A549 (cell line): ENCODE measurements around the gene DIS3. TPM values are rescaled to one million over a fixed set of nuclear protein-coding genes. Genes with fewer than 3 reads are reported as not detected.

Experiments
- ATAC-seq, 2 experiments: fragments of 200-7000 bp in 1 of 2; fragments of >200 bp in 1 of 2; cut with Nextera tagmentation in 1 of 2; cut with Tn5 transposase in 1 of 2; 3 replicates each; pipeline versions ENCODE4 v1.8.0 to v1.9.1; 2018 to 2020; ENCODE audit warnings: mild to moderate bottlenecking in 1 of 2, moderate library complexity in 1 of 2
- CTCF ChIA-PET: fragments of 300-600 bp; sonication (Branson Sonifier 250); formaldehyde crosslinking; extraction: SDS; loops from one replicate; lab custom pipeline; 2021; ENCODE audit warnings: antibody characterized with exemption, inconsistent platforms; lab: Yijun Ruan, JAX
- POLR2A ChIA-PET: fragments of 350-600 bp; formaldehyde crosslinking; extraction: SDS; loops from one replicate; lab custom pipeline; 2021; ENCODE audit warnings: antibody characterized with exemption, inconsistent platforms; lab: Yijun Ruan, JAX
- DNase-seq, 2 experiments: peaks; one replicate each; pipeline versions ENCODE4 v3.0.0 to v3.0.0-alpha.2; 2011 to 2016; ENCODE audit warnings: low read depth in 1 of 2, low spot score in 1 of 2
- FAIRE-seq: peaks from 2 replicates; lab custom pipeline; 2011; peaks lifted over from hg19 to GRCh38; lab: Jason Lieb, UNC
- H3K27ac ChIP-seq, 2 experiments: fragments of >200 bp; sonication (Bioruptor Twin); formaldehyde crosslinking; 3 replicates each; pipeline ENCODE4 v1.5.1; 2016 to 2017
- H3K4me1 ChIP-seq: fragments of >200 bp; sonication (Bioruptor Twin); formaldehyde crosslinking; 3 replicates; pipeline ENCODE4 v1.6.1; 2016
- H3K4me2 ChIP-seq: fragments of >200 bp; sonication (Bioruptor Twin); formaldehyde crosslinking; 3 replicates; pipeline ENCODE4 v1.6.1; 2016
- H3K4me3 ChIP-seq: fragments of >200 bp; sonication (Bioruptor Twin); formaldehyde crosslinking; 3 replicates; pipeline ENCODE4 v1.5.1; 2016
- H3K9me3 ChIP-seq: fragments of >200 bp; sonication (Bioruptor Twin); formaldehyde crosslinking; 3 replicates; pipeline ENCODE4 v1.6.1; 2016
- ATOH8 ChIP-seq: fragments of 250-450 bp; sonication (Bioruptor Pico); IDR thresholded peaks from 2 replicates; pipeline ENCODE4 v1.5.0; 2020; ENCODE audit warnings: low read depth, mild to moderate bottlenecking, moderate library complexity
- BHLHE40 ChIP-seq: IDR thresholded peaks from 2 replicates; pipeline ENCODE4 v1.6.1; 2012; ENCODE audit warnings: low read depth, low read length, inconsistent platforms
- CBX8 ChIP-seq: fragments of 200-600 bp; sonication (generic); IDR thresholded peaks from 2 replicates; pipeline ENCODE4 v1.6.1; 2016
- CHD4 ChIP-seq: fragments of 200-600 bp; sonication (generic); IDR thresholded peaks from 2 replicates; pipeline ENCODE4 v1.6.1; 2016; ENCODE audit warnings: antibody characterized with exemption, mild to moderate bottlenecking, borderline replicate concordance
- E2F6 ChIP-seq: IDR thresholded peaks from 2 replicates; pipeline ENCODE4 v1.6.1; 2012; ENCODE audit warnings: low read depth, borderline replicate concordance
- EHF ChIP-seq: fragments of 250-450 bp; sonication (Bioruptor Pico); IDR thresholded peaks from 2 replicates; pipeline ENCODE4 v1.5.0; 2020; ENCODE audit warnings: mild to moderate bottlenecking
- EHMT2 ChIP-seq: fragments of 200-600 bp; sonication (generic); IDR thresholded peaks from 2 replicates; pipeline ENCODE4 v1.6.1; 2016; ENCODE audit warnings: antibody characterized with exemption, low read depth, mild to moderate bottlenecking, moderate library complexity
- FOSL2 ChIP-seq, 2 experiments: fragments of 450-650 bp in 1 of 2; fragments of >200 bp in 1 of 2; sonication (Bioruptor Twin) in 1 of 2; formaldehyde crosslinking; IDR thresholded peaks; 2 replicates each; pipeline versions ENCODE4 v1.5.0 to v1.6.1; 2016 to 2020; ENCODE audit warnings: mild to moderate bottlenecking in 1 of 2, moderate library complexity in 1 of 2
- FOXS1 ChIP-seq: fragments of 250-450 bp; sonication (Bioruptor Pico); IDR thresholded peaks from 2 replicates; pipeline ENCODE4 v1.5.0; 2020; ENCODE audit warnings: mild to moderate bottlenecking, moderate library complexity
- HES2 ChIP-seq: fragments of >200 bp; sonication (Bioruptor Twin); formaldehyde crosslinking; IDR thresholded peaks from 2 replicates; pipeline ENCODE4 v1.6.1; 2016
- HEYL ChIP-seq: fragments of 250-450 bp; sonication (Bioruptor Pico); IDR thresholded peaks from 2 replicates; pipeline ENCODE4 v1.8.0; 2021; ENCODE audit warnings: mild to moderate bottlenecking, moderate library complexity
- HOXB13 ChIP-seq: fragments of 250-450 bp; sonication (Bioruptor Pico); IDR thresholded peaks from 2 replicates; pipeline ENCODE4 v1.5.0; 2020; ENCODE audit warnings: low read depth, mild to moderate bottlenecking, moderate library complexity
- HOXB5 ChIP-seq: fragments of 250-450 bp; sonication (Bioruptor Pico); IDR thresholded peaks from 2 replicates; pipeline ENCODE4 v1.5.0; 2020; ENCODE audit warnings: mild to moderate bottlenecking, moderate library complexity
- JUNB ChIP-seq: fragments of >200 bp; sonication (Bioruptor Twin); formaldehyde crosslinking; IDR thresholded peaks from 2 replicates; pipeline ENCODE4 v1.6.1; 2016
- MAX ChIP-seq: IDR thresholded peaks from 2 replicates; pipeline ENCODE4 v1.6.1; 2012
- MYC ChIP-seq: IDR thresholded peaks from 2 replicates; pipeline ENCODE4 v1.6.1; 2012; ENCODE audit warnings: mild to moderate bottlenecking, inconsistent platforms, low read length, improper control_type of control experiment, borderline replicate concordance
- NFE2L2 ChIP-seq: fragments of 150-350 bp; conservative IDR thresholded peaks from 2 replicates; pipeline ENCODE4 v1.6.1; 2014; ENCODE audit warnings: low read length
- NR3C1 ChIP-seq: fragments of >200 bp; sonication (Bioruptor Twin); formaldehyde crosslinking; IDR thresholded peaks from 3 replicates; pipeline ENCODE4 v1.6.1; 2017
- PBX3 ChIP-seq: IDR thresholded peaks from 2 replicates; pipeline ENCODE4 v1.6.1; 2012
- POLR2AphosphoS2 ChIP-seq: conservative IDR thresholded peaks from 2 replicates; pipeline ENCODE4 v1.6.1; 2012; ENCODE audit warnings: low read length, improper control_type of control experiment, inconsistent platforms
- RAD21 ChIP-seq, 2 experiments: fragments of >200 bp in 1 of 2; sonication (Bioruptor Twin) in 1 of 2; formaldehyde crosslinking in 1 of 2; IDR thresholded peaks in 1 of 2; conservative IDR thresholded peaks in 1 of 2; 2 replicates in 1 of 2; 3 replicates in 1 of 2; pipeline ENCODE4 v1.6.1; 2012 to 2018; ENCODE audit warnings: inconsistent platforms in 1 of 2
- RARB ChIP-seq: fragments of 250-450 bp; sonication (Bioruptor Pico); IDR thresholded peaks from 2 replicates; pipeline ENCODE4 v1.8.0; 2021; ENCODE audit warnings: mild to moderate bottlenecking, moderate library complexity
- REST ChIP-seq: fragments of 200-600 bp; sonication (generic); IDR thresholded peaks from 2 replicates; pipeline ENCODE4 v1.6.1; 2016; ENCODE audit warnings: antibody characterized with exemption, mild to moderate bottlenecking, moderate library complexity
- RFX5 ChIP-seq: fragments of 450-650 bp; IDR thresholded peaks from 2 replicates; pipeline ENCODE4 v1.7.1; 2014; ENCODE audit warnings: antibody characterized with exemption, mild to moderate bottlenecking, moderate library complexity
- RNF2 ChIP-seq: fragments of 200-600 bp; sonication (generic); IDR thresholded peaks from 2 replicates; pipeline ENCODE4 v1.6.1; 2016; ENCODE audit warnings: low read depth, mild to moderate bottlenecking, antibody characterized with exemption, moderate library complexity, borderline replicate concordance
- SMC3 ChIP-seq: fragments of >200 bp; sonication (Bioruptor Twin); formaldehyde crosslinking; IDR thresholded peaks from 3 replicates; pipeline ENCODE4 v1.6.1; 2018; ENCODE audit warnings: inconsistent platforms
- TFCP2L1 ChIP-seq: fragments of 250-450 bp; sonication (Bioruptor Pico); IDR thresholded peaks from 2 replicates; pipeline ENCODE4 v1.5.0; 2021; ENCODE audit warnings: mild to moderate bottlenecking
- TP53 ChIP-seq: fragments of 250-450 bp; sonication (Bioruptor Pico); IDR thresholded peaks from 2 replicates; pipeline ENCODE4 v1.5.0; 2021; ENCODE audit warnings: mild to moderate bottlenecking, moderate library complexity
- ZSCAN20 ChIP-seq: fragments of 250-450 bp; sonication (Bioruptor Pico); IDR thresholded peaks from 2 replicates; pipeline ENCODE4 v1.8.0; 2022; ENCODE audit warnings: mild to moderate bottlenecking, moderate library complexity
- WGBS: methylation state at CpG from one replicate; pipeline ENCODE4 v1.1.6; 2017; ENCODE audit errors: missing lambda C conversion rate; 5-methylcytosine and 5-hydroxymethylcytosine counted together
- polyA plus RNA-seq, 4 experiments: library from polyadenylated mRNA; depleted of rRNA in 3 of 4; stranded (reverse); fragments of >200 nt; fragmentation: RNase III in 1 of 4; extraction: RNeasy Plus Mini Kit Qiagen cat#74134 plus additional on column Dnase treatment in 1 of 4; gene quantifications; 2 replicates in 3 of 4; 3 replicates in 1 of 4; pipeline ENCODE4 v1.2.3, GENCODE V29; 2011 to 2017

The DIS3 gene
- polyA plus RNA-seq, 2 of the 4 experiments (the other 2 are of a cell fraction), result 17.6 to 32.8 TPM

GRCh38 chr13:72804301-72804700 lies 22.6 kb upstream of the DIS3 start:
- no peak overlapping the region for H3K27ac ChIP-seq
- peaks cover 6% of the 10 kb centered on the region; the same call in 1 of the 3 replicates for H3K4me1 ChIP-seq
- ChIA-PET CTCF (no interaction called here), POLR2A (no interaction called here)
- no peak for TF ChIP-seq ATOH8 (CRISPR knock-in tag)
- TF ChIP-seq TFCP2L1 (CRISPR knock-in tag), result no peak
- TF ChIP-seq EHF (CRISPR knock-in tag), result no peak
- TF ChIP-seq RARB, result no peak
- no peak for TF ChIP-seq HEYL (CRISPR knock-in tag)
- no peak for TF ChIP-seq PBX3
- TF ChIP-seq JUNB, result no peak
- no peak for TF ChIP-seq CBX8
- TF ChIP-seq CHD4, result no peak
- TF ChIP-seq HOXB5 (CRISPR knock-in tag), result no peak
- TF ChIP-seq NR3C1, result no peak
- TF ChIP-seq FOSL2 (IDR thresholded peaks at IDR 0.05), result no peak
- no peak for TF ChIP-seq FOSL2 (CRISPR knock-in tag; IDR thresholded peaks at IDR 0.05)
- no peak for TF ChIP-seq SMC3
- no peak for TF ChIP-seq FOXS1 (CRISPR knock-in tag)
- no peak for TF ChIP-seq BHLHE40
- TF ChIP-seq EHMT2, result no peak
- no peaks in the 10 kb centered on the region for H3K9me3 ChIP-seq
- no peak overlapping the region for H3K4me2 ChIP-seq
- H3K4me3 ChIP-seq, result no peak overlapping the region
- no peak for FAIRE-seq
- 71% methylated on average over 1 of the region's 1 CpG for WGBS
- no peak for DNase-seq
- ATAC-seq, result no peak

- 92% methylated on average over 3 of the region's 3 CpGs for WGBS
- no peak overlapping the region for H3K4me2 ChIP-seq
Observed at GRCh38 chr13:72798817-72799216, 17.1 kb upstream of the DIS3 start.

GRCh38 chr13:72792640-72793039 lies 10.9 kb upstream of the DIS3 start:
- no peaks in the 10 kb centered on the region for H3K9me3 ChIP-seq
- H3K4me2 ChIP-seq, result no peak overlapping the region
- DNase-seq, result no peak
- ATAC-seq, result no peak
- no peak for FAIRE-seq
- H3K4me3 ChIP-seq, result no peak overlapping the region
- no peak overlapping the region for H3K27ac ChIP-seq
- CTCF ChIA-PET, result no interaction called here
- peaks cover 4% of the 10 kb centered on the region; the same call in 1 of the 3 replicates for H3K4me1 ChIP-seq
- TF ChIP-seq FOXS1 (CRISPR knock-in tag) (no peak), HOXB13 (CRISPR knock-in tag) (no peak), HES2 (no peak), TFCP2L1 (CRISPR knock-in tag) (no peak), RAD21 (conservative IDR thresholded peaks at IDR 0.05 in 1 of 2, IDR thresholded peaks at IDR 0.05 in 1 of 2) (no peak), NFE2L2 (no peak), MAX (no peak), MYC (no peak), REST (no peak)
- POLR2A ChIA-PET, result no interaction called here
- 92% methylated on average over 2 of the region's 2 CpGs for WGBS

More at GRCh38 chr13:72798817-72799216, 17.1 kb upstream of the DIS3 start:
- Histone ChIP-seq H3K4me1 (no peaks in the 10 kb centered on the region), H3K27ac (no peak overlapping the region), H3K4me3 (no peak overlapping the region), H3K9me3 (no peaks in the 10 kb centered on the region)
- ATAC-seq (no peak), FAIRE-seq (no peak), DNase-seq (no peak)
- ChIA-PET POLR2A (no interaction called here), CTCF (interaction anchor here (0.6 kb wide), 1 partner anchor 10 kb away, joined by 3 read pairs; no protein-coding TSS in a partner anchor)
- TF ChIP-seq RNF2 (no peak), CBX8 (no peak), FOSL2 (IDR thresholded peaks at IDR 0.05) (no peak), FOSL2 (CRISPR knock-in tag; IDR thresholded peaks at IDR 0.05) (no peak), ZSCAN20 (CRISPR knock-in tag) (no peak), RARB (no peak), NR3C1 (no peak), MYC (no peak), RFX5 (no peak), E2F6 (no peak), POLR2AphosphoS2 (no peak), TP53 (CRISPR knock-in tag) (no peak), NFE2L2 (no peak)
